NCI-H510A (cell line): ENCODE data around the gene UBQLNL.

ENCODE experiments used
- DNase-seq: peaks from one replicate; lab custom pipeline; 2025; lab: John Stamatoyannopoulos, UW

Gene UBQLNL, protein sequence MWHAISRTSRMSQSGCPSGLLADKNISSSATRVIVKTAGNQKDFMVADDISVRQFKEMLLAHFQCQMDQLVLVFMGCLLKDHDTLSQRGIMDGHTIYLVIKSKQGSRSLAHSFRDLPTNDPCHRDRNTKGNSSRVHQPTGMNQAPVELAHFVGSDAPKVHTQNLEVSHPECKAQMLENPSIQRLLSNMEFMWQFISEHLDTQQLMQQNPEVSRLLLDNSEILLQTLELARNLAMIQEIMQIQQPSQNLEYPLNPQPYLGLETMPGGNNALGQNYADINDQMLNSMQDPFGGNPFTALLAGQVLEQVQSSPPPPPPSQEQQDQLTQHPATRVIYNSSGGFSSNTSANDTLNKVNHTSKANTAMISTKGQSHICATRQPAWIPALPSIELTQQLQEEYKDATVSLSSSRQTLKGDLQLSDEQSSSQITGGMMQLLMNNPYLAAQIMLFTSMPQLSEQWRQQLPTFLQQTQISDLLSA

DNA sequence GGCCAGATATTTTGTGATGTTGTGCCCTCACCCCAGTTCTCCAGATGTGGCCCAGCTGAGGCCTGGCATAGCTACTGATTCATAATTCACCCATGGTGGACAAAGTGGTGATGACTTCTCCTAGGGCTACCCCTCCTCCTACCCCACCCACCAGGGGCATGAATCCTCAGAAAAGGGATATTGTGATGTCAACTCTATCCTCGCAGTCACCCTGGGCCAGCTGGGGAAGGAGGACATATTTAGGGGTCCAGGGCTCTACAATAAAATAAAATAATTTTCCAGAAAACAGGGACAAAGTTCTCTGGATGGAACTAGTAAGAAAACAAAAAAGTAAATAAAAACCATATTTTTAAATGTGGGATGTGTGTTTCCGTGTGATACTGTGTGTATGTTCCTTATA is at the start of gene UBQLNL:
UBQLNL (minus strand) TSS at position 101 of the 400 bp plus-strand sequence. CDS start 258 bp downstream, outside the sequence.
- DNase-seq: no peak

DNA sequence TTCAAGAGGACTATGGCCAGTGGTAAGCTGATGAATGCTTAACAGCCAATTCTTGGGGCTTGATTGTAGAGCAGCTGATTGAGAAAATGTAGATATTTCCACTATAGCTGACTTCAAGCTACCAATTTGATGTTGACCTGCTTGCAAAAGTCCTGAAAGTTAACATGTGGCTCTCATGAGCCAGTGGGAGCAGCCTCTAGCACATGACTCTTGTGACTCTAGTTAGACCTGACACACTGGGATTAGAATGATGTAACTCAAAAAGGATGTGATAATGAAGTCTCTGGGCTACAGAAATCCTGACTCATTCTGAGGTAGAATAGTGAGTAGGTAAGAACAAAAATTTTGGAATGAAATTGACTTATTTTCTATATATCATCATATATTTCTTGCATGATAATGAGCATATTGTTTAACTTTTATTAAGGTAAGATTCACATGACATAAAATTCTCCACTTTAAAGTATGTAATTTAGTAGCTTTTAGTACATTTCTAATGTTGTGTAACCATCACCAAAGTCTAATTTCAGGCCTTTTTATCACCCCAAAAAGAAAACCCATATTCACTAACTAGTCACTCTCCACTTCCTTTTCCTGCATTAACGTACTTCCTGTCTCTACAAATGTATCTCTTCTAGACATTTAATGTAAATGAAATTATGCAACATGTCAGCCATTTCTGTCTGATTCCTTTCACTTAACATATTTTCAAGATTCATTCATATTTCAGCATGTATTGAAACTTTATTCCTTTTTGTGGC is 47.9 kb upstream of the UBQLNL start:
- DNase-seq: no peak

DNA sequence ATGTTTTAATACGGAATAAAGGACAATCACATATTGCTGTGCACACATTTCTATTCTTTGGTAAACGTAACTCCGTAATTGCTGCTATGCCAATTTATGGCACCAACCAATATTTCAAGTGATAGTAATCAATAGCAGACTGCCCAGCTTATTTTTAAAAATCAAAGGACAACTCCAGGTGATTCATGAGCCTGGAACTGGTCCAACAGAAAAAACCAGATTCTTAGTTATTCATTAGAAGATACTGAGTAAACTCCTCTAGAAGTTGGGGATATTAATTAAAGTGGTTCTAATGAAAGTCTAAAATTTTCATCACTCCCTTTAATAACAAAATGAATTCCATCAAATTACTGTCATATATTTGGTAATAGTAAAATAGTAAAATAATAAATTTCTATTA is 41.3 kb upstream of the UBQLNL start:
- no peak for DNase-seq

DNA sequence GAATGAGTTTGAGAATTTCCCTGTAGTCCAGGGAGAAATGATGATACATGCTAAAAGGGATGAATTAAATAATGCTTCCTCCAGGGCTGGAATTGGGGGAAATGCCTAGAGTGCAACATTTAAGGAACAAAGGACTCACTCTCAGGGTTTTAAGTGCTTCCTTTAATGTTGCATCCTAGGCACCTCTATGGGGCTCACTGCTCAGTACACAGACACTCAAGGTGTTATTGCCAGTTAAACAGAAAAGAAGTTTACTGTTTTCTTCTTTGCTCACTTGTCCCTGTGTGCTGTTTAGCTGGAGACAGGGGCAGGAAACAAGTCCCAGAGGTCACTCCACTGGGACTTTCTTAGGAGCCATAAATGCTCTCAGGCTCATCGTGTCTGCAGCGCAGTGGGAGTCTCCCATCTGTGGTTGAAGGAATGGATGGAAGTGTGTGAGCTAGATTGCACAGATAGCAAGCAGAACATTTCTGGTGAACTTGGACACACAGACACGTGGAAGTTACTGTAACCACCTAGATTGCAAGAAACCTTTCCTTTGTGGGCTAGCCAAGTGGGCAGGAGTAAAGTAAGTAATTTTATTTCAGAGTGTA is 40.2 kb upstream of the UBQLNL start:
- DNase-seq: no peak

DNA sequence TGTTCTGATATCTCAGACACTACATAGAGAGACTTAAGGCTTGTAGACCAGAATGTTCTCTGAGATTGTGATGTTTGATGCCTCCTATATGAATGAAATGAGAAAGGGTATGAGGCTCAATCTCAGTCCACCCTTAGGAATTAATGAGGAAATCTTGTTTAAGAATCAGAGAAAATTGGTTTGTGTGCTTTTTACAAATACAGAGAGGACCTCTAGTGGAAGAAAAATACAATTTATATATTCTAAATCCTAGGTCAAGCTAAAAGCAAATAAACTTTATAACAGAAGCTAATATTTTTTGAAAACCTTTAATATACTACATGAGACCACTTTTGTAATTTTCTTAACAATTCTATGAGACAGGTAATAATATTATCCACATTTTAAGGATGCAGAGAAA is 36.8 kb upstream of the UBQLNL start:
- DNase-seq: no peak

DNA sequence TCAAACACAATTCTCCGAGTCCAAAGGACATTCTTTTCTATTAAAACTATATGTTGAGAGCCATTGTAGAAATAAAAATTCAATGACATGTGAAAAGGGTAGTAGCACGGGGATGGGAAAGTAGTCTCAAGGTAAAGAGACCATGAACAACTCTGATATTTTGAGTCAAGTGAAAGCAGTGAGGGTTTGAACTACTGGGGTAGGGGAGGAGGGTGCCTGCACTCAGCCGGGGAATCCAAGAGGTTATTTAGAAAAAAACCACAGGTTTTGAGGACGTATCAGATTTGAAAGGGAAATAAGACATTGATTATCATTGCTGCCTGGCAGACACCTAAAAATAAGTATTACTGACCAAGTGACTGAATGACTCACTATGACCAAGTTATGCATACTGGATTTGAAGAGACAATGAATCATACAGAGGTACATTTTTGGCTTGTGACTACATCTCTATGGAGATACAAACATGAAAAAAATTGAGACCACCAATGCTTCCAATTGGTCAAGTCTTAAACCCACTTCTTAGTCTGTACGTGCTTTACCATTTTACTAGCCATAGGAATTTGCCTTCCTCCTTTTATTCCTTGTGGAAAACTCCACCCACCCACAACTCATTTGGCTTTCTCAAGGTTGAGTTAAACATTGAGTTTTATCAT is 34.1 kb upstream of the UBQLNL start:
- DNase-seq: no peak

DNA sequence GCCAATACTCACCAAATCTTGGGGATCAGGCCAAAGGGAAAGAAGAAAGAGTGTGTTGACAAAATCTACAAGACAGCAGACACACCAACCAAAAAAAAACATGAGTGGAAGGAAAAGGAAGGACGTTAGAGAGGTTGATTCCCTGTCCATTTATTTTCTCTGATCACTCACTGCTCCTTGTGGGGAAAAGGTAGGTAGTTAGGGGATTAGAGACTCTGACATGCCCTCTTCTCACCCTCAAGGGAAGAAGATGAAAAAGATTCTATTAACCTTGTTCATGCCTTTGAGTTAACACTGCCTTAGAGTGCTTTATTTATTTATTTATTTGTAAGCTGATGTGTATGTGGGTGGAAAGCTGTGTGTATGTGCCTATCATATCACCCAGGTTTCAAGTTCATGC is 31.9 kb upstream of the UBQLNL start, which contains the start of gene OR52H1:
OR52H1 (minus strand) TSS at position 101 of the 400 bp plus-strand sequence. CDS start 3,035 bp downstream, outside the sequence.
- no peak for DNase-seq

DNA sequence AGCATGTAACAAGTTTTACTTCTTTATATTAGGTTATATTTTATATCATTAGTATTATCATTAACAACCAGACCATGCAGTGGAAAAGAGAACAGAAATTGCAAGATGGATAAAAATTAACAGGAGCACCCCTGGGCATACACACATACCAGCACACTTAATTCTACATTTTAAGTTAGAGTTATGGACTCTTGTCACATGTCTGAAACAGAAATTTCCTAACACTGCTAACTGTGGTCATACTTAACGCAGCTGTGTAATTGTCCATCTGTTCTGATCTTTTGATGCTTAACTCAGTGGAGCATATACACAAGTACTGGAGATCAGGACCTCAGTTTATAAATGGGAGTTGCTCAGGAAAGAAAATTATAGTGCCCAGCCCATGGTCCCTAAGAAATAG is 31.5 kb upstream of the UBQLNL start:
- no peak for DNase-seq

DNA sequence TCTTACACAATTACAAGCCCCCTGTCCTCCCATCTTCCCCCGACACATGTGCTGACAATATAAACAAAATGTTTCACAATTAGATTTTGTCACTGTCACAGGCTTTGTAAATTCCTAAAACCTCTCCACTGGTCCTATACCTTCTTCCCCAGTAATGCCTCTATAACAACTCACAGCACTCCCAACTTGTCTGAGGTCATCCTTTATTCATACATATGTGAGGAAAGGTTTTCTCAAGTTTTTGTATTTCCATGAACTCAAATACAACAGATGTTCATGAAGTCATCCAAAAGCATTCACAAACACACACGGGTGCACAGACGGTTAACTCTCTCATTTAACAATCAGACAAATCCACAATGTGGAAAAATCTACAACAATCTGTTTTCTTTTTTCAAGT is 30.0 kb upstream of the UBQLNL start:
- no peak for DNase-seq

DNA sequence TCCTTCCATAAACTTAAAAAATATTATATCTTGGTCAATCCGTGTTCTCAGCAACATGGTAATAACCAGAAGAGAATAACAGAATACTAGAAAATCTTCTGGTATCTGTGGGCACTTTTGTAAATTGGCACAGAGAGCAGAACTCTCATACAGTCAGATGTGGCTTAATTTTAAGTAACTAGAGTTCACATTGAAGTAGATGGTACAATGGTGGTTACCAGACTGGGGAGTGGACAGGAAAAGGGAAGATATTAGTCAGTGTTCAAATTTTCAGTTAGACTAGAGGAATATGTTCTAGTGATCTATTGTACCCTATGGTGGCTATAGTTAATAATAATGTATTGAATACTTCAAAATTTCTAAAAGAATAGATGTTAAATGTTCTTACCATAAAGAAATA is 24.9 kb upstream of the UBQLNL start:
- no peak for DNase-seq

DNA sequence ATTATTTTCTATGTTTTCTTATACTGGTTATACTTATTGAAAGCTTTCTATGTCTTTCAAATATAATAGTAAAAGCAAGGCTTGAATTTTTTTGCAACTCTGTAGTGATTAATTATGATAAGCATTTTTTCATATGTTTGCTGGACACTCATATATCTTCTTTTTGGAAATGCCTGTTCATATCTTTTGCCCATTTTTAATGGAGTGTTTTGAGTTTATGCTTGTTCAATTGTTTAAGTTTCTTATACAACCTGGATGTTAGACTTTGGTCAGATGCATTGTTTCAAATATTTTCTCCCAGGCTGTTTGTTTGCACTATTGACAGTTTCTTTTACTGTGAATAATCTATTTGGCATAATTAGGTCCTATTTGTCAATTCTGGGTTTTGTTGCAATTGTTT is 20.0 kb upstream of the UBQLNL start:
- no peak for DNase-seq

DNA sequence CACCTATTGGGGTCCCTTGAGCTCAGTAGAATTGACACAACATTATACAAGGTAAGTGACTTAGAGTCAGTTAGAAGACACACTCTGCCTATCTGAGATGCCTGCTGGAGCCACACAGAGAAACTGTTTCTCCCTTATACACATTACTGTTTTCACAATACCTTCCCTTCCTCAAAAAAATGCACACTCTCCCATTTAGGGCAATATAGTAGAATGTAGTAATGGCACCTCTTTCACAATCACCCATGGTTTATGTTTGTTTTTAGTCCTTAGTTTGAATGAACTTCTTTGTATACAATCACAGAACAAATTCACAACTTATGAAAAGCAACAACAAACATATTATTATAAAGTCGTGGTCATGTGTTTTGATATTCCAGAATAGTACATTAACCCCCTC is 17.5 kb upstream of the UBQLNL start:
- DNase-seq: no peak

DNA sequence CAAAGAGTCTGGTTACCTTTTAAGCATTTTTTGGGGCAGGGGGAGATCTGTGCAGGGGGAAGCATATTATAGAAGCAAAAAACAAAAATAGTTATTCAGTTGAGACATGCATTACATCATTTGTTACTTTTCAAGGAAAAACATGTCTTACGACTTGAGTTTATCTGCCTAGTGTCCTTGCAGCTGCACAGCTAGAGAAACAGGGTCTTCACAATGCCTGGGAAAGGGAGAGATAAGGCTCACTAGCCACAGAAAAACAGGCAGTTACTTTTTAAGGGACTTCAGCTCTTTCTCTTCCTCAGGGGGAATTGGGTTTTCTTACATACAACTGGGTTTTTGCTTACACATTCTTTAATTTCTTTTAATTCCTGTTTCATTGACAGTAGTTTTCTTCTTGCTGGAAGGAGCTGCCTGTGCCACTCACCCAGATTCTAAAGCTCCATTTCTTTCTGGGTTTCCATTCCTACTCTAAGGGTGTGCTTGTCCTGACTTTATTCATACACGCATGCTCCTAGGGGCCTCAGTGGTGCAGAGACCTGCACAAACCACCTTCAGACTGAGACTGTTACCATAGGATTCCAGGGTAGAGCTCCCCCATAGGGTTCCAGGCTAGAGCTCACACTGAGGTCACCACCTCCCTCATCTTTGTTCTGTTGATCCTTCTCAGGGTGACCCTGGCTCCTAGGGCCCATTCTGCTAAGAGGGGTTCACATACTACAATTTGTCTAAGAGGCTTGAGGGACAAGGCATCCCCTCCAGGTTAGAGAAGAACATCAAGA is 14.7 kb upstream of the UBQLNL start:
- DNase-seq: no peak

DNA sequence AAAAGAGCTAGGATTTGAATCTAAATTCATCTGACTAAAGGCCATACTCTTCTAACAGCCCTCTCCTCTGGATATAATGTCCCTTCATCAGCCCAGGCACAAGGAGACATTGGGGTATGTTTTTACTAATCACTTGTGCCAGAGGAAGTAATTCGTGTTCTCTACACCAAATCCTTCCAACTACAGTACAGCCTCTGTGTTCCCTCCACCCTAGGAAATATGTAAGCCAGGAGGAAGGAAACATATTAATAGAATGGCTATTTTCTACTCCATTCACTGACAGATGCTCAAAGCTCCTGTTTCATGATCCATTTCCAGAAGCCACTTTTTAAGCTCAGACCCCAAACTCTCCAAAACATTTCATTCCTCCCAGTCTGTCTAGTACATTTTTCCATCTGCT is 12.0 kb upstream of the UBQLNL start:
- DNase-seq: no peak

DNA sequence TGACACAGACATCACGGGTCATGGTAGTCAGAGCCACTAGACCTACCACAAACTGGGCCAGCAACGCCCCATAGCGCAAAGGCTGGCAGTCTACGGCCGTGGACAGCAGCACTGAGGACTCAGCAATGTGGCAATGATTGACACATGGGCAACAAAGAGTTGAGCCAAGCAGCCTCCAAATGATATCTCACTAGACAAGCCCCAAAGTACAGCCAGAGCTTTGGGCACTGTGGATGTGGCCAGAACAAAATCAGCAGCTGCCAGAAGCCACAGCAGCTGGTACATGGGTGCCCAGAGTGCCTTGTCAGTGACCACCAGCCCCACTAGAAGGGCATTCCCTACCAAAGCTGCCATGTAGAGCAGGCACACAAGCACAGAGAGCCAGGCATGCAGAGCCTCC is 11.2 kb upstream of the UBQLNL start:
- no peak for DNase-seq

DNA sequence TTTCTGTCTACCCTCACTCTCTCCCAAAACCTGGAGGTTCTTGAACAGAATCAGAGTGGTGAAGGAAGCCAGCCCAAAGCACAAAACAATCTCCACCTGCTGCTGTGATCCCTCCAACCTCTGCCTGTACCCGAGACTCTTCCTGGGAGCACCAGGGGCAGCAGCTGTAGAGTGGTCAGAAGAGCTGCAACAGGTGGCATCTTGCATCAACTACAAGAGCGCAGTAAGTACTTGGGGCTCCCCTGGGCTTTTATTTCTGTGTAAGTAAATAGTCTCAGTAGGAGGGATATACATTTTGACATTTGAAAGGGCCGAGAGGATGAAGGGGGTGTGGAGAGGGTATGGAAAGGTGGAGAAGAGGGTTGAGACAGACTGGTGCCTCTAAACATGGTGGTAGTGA is 8.3 kb upstream of the UBQLNL start:
- peak; percentile 12 for DNase-seq

DNA sequence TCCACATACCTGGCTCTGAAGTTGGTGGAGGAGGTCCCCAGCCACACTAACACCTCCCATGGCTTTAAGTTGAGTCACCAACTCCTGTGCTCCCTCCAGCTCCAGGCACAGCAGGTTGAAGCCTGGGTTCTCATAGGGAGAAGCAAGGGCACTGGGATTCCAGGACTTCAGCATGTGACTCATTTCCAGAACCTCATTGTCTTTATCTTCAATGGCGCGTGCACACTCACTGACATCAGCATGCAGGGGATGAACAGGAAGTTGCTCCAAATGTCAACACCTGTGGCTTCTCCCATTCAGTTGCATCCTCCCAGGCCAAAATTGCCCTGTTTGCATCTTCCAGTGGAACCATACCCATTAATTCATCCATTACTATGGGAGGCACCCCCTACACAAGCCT is 5.8 kb upstream of the UBQLNL start:
- no peak for DNase-seq

DNA sequence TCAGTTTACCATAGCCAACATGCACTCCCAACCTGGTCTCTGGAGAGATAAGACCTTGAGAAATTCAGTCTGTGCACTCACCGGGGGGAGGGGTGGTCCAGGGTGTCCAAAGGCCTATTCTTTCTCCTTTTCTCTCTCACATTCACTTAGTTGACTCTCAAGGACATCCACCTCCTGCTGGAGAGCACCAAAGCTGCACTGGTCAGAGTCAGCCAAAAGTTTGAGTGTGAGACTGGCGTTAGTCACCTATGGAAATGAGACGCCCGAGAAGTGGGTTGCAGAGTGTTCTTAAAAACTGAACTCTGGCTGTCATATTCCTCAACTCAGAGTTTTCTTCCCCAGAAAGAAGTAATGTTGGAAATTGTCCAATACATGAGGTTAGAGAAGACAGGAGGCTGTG is 5.0 kb upstream of the UBQLNL start:
- DNase-seq: no peak

DNA sequence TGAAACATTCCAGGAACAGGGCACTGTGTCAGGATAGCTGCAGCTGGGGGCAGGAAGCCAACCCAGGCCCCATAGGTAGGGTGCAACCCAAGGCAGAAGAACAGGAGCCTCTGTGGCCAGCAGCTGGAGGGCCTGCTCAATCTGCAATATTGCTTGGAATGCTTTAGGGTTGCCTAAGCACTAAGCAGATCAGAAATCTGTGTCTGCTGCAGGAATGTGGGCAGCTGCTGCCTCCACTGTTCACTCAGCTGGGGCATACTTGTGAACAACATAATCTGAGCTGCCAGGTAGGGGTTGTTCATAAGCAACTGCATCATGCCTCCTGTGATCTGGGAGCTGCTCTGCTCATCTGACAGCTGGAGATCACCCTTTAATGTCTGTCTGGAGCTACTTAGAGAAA is 1.7 kb downstream of the UBQLNL start:
- DNase-seq: no peak

DNA sequence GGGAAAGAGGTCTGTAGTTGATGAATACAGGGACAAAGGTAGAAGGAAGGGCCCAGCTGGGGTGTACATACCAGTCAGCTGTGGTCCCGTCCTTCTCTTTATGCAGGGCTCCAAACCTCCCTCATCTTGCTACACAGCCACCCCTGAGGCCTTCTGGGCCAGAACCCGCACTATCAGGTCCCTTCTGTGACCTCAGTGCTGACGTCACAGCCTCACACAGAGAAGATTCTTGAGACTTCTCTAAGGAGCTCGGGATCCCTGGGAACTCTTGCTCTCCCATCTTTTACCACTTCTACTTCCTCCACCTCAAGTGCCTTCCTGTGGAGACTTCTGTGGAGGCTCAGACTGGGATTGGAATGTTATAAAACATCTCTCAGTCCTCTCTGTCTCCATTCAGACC is 6.7 kb downstream of the UBQLNL start, which contains the start of gene UBQLN3:
UBQLN3 (minus strand) TSS at position 155 of the 400 bp plus-strand sequence. CDS start 399 bp downstream, outside the sequence.
- DNase-seq: no peak

DNA sequence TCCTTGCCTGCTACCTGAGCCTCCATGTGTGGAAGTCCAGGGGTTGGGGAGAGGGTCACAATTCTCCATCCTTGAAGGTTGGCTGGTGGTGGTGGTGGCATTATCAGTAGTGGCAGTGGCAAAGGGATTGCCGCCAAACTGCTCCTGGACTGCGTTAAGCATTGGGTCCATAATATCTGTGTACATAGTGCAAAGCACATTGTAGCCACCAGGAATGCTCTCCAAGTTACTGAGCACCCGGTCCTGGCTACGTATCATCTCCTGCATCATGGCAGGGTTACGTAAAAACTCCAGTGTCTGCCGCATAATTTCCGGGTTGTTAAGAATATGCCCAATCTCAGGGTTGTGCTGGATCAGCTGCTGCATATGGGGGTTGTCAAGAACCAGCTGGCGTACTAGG is 7.9 kb downstream of the UBQLNL start:
- no peak for DNase-seq
